HG03025 (cell line): ENCODE measurements around the gene C16orf74.

Experiments used
- ATAC-seq: cut with Tn5 transposase; IDR thresholded peaks from one replicate; pipeline ENCODE4 v1.9.1; 2021; ENCODE audit warnings: mild to moderate bottlenecking, moderate library complexity; ENCODE audit not compliant: unreplicated experiment, low FRiP score

C16orf74 gene

GRCh38 chr16:85750827-85751697, at the start of gene C16orf74:
Gene C16orf74, minus strand, starts transcription at chr16:85751096. Its CDS starts 15,879 bp downstream, at chr16:85735217.
- no peak for ATAC-seq

- ATAC-seq: no peak
Observed at GRCh38 chr16:85800321-85800669, 49.4 kb upstream of the C16orf74 start.

- ATAC-seq: peak; percentile 83
Observed at GRCh38 chr16:85799497-85800320, 48.8 kb upstream of the C16orf74 start, which contains the start of the genes COX4I1 and EMC8. Gene COX4I1, plus strand, starts transcription at chr16:85799695. Its CDS starts 1,511 bp downstream, at chr16:85801206. Gene EMC8, minus strand, starts transcription at chr16:85799544. Its CDS starts 249 bp downstream, at chr16:85799295.

- peak; percentile 7 for ATAC-seq
Observed at GRCh38 chr16:85798901-85799496, 48.1 kb upstream of the C16orf74 start.

GRCh38 chr16:85798283-85798776, 47.4 kb upstream of the C16orf74 start:
- ATAC-seq: no peak

- ATAC-seq: no peak
Observed at GRCh38 chr16:85796599-85796998, 45.7 kb upstream of the C16orf74 start.

- ATAC-seq: no peak
Observed at GRCh38 chr16:85796152-85796551, 45.3 kb upstream of the C16orf74 start.

GRCh38 chr16:85794696-85795095, 43.8 kb upstream of the C16orf74 start:
- ATAC-seq: no peak

- no peak for ATAC-seq
Observed at GRCh38 chr16:85793662-85794298, 42.9 kb upstream of the C16orf74 start.

GRCh38 chr16:85789773-85790172, 38.9 kb upstream of the C16orf74 start:
- ATAC-seq: no peak

- ATAC-seq: no peak
Observed at GRCh38 chr16:85788819-85789218, 37.9 kb upstream of the C16orf74 start.

GRCh38 chr16:85785927-85786326, 35.0 kb upstream of the C16orf74 start:
- ATAC-seq: no peak

GRCh38 chr16:85784813-85785212, 33.9 kb upstream of the C16orf74 start:
- ATAC-seq: no peak

- no peak for ATAC-seq
Observed at GRCh38 chr16:85783441-85783840, 32.5 kb upstream of the C16orf74 start.

GRCh38 chr16:85782451-85782850, 31.6 kb upstream of the C16orf74 start:
- no peak for ATAC-seq

- ATAC-seq: no peak
Observed at GRCh38 chr16:85781695-85782370, 30.9 kb upstream of the C16orf74 start.

- ATAC-seq: no peak
Observed at GRCh38 chr16:85781156-85781555, 30.3 kb upstream of the C16orf74 start.

- no peak for ATAC-seq
Observed at GRCh38 chr16:85780281-85780680, 29.4 kb upstream of the C16orf74 start.

GRCh38 chr16:85778873-85779272, 28.0 kb upstream of the C16orf74 start:
- ATAC-seq: no peak
